OCI-LY3 (cell line): Measurements from ENCODE around the gene WDFY4.

Source experiments
- H2AFZ ChIP-seq: fragments of 200-600, 300-600 bp; shearing (Covaris generic); 2 replicates; pipeline ENCODE4 v1.6.0; 2014; ENCODE audit warnings: antibody characterized with exemption, low read depth, low read length
- H3K27ac ChIP-seq: fragments of 200-600, 300-600 bp; sonication (generic); 2 replicates; pipeline ENCODE4 v1.5.1; 2014; ENCODE audit warnings: mild to moderate bottlenecking, low read length, moderate library complexity, mixed read lengths
- H3K27me3 ChIP-seq: fragments of 200-600, 300-600 bp; sonication (generic); 2 replicates; pipeline ENCODE4 v1.6.1; 2014; ENCODE audit warnings: low read depth, low read length, mixed read lengths
- H3K36me3 ChIP-seq: fragments of 200-600, 300-600 bp; sonication (generic); replicated peaks from 2 replicates; pipeline ENCODE3; 2014; ENCODE audit warnings: low read depth, low read length, mixed read lengths
- H3K4me1 ChIP-seq: fragments of 300-600, 200-600 bp; sonication (generic); 2 replicates; pipeline ENCODE4 v1.6.1; 2014; ENCODE audit warnings: low read length, mixed read lengths
- H3K4me2 ChIP-seq: fragments of 200-600, 300-600 bp; sonication (generic); 2 replicates; pipeline ENCODE4 v1.6.1; 2014; ENCODE audit warnings: low read length, mixed read lengths
- H3K4me3 ChIP-seq: fragments of 300-600, 200-600 bp; sonication (generic); 2 replicates; pipeline ENCODE4 v1.5.1; 2014; ENCODE audit warnings: antibody characterized with exemption, mild to moderate bottlenecking, low read length, moderate library complexity
- H3K79me2 ChIP-seq: fragments of 300-600, 200-600 bp; shearing (Covaris generic); 2 replicates; pipeline ENCODE4 v1.6.1; 2014; ENCODE audit warnings: mild to moderate bottlenecking, low read length, mixed read lengths
- H3K9ac ChIP-seq: fragments of 300-600, 200-600 bp; shearing (Covaris generic); 2 replicates; pipeline ENCODE4 v1.6.0; 2014; ENCODE audit warnings: mild to moderate bottlenecking, low read length, moderate library complexity
- H3K9me3 ChIP-seq: fragments of 200-600, 300-600 bp; shearing (Covaris generic); 2 replicates; pipeline ENCODE4 v1.6.1; 2014; ENCODE audit warnings: low read length, mixed read lengths; ENCODE audit not compliant: insufficient read depth
- H4K20me1 ChIP-seq: fragments of 200-600, 300-600 bp; sonication (generic); 2 replicates; pipeline ENCODE4 v1.6.1; 2016; ENCODE audit warnings: low read length, mixed read lengths; ENCODE audit not compliant: insufficient read depth
- EZH2phosphoT487 ChIP-seq: fragments of 200-600 bp; shearing (Covaris generic); IDR thresholded peaks from 2 replicates; pipeline ENCODE4 v1.6.1; 2018; ENCODE audit warnings: antibody characterized with exemption, mixed run types, low read depth
- TF ChIP-seq, protein P1 (sequence below): fragments of 200-600, 300-600 bp; sonication (generic); IDR thresholded peaks from 2 replicates; pipeline ENCODE4 v1.5.1; 2014; ENCODE audit warnings: antibody characterized with exemption, low read length, low read depth

Gene WDFY4

DNA sequence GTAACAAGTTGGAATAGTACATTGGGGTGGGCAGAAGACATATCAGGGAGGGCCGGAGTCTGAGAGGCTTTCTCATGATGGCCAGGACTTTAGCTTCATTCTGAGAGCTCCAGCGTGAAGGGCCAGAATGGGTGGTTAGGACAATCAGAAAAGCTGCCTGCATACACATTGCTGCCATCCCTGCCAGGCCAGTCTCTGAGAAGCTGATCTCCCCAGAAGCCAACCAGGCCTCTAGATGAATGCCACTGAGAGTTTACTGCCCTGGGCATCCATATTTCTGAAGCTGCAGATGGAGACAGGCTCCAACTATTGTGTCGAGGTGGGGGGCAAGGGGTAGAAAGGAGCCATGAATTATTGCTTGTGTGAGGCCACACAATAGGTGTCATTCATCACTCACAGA, 47.8 kb upstream of the WDFY4 start:
- no peak overlapping the region for H3K4me2 ChIP-seq
- H3K4me1 ChIP-seq: peaks cover 32% of the 10 kb centered on the region
- H3K27me3 ChIP-seq: peaks cover 69% of the 10 kb centered on the region
- no peaks in the 10 kb centered on the region for H3K36me3 ChIP-seq
- H3K9ac ChIP-seq: no peak overlapping the region
- H3K79me2 ChIP-seq: no peaks in the 10 kb centered on the region
- no peak overlapping the region for H2AFZ ChIP-seq
- no peaks in the 10 kb centered on the region for H4K20me1 ChIP-seq
- no peaks in the 10 kb centered on the region for H3K9me3 ChIP-seq
- no peak overlapping the region for H3K4me3 ChIP-seq
- H3K27ac ChIP-seq: no peak overlapping the region
- no peak for TF ChIP-seq EZH2phosphoT487
- TF ChIP-seq, protein P1, sequence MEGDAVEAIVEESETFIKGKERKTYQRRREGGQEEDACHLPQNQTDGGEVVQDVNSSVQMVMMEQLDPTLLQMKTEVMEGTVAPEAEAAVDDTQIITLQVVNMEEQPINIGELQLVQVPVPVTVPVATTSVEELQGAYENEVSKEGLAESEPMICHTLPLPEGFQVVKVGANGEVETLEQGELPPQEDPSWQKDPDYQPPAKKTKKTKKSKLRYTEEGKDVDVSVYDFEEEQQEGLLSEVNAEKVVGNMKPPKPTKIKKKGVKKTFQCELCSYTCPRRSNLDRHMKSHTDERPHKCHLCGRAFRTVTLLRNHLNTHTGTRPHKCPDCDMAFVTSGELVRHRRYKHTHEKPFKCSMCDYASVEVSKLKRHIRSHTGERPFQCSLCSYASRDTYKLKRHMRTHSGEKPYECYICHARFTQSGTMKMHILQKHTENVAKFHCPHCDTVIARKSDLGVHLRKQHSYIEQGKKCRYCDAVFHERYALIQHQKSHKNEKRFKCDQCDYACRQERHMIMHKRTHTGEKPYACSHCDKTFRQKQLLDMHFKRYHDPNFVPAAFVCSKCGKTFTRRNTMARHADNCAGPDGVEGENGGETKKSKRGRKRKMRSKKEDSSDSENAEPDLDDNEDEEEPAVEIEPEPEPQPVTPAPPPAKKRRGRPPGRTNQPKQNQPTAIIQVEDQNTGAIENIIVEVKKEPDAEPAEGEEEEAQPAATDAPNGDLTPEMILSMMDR: no peak

DNA sequence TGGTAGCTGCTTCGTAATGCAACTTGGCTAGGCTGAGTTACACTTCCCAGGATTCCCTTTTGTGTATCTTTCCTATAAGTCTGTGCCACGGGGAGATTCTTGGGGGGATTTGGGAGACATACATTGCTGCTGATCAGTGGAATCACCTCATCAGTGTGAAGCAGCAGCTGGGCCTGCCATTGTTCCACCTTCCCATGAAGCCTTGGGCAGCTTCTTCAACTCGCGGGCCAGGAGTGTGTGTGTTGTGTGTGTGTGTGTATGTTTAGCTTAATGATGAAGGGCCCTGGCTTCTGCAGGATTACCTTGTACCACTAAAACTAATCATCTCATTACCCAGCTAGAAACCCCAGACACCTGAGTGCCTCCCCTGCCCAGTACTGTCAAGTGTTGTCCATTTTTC, 46.5 kb upstream of the WDFY4 start:
- Histone ChIP-seq H3K27me3 (peaks cover 59% of the 10 kb centered on the region), H3K36me3 (no peaks in the 10 kb centered on the region), H3K9me3 (no peaks in the 10 kb centered on the region), H4K20me1 (no peaks in the 10 kb centered on the region), H3K4me2 (no peak overlapping the region), H3K27ac (no peak overlapping the region), H3K4me3 (no peak overlapping the region), H3K79me2 (no peaks in the 10 kb centered on the region), H2AFZ (no peak overlapping the region), H3K4me1 (peaks cover 32% of the 10 kb centered on the region), H3K9ac (no peak overlapping the region)
- TF ChIP-seq, protein P1: no peak
- TF ChIP-seq EZH2phosphoT487: no peak

DNA sequence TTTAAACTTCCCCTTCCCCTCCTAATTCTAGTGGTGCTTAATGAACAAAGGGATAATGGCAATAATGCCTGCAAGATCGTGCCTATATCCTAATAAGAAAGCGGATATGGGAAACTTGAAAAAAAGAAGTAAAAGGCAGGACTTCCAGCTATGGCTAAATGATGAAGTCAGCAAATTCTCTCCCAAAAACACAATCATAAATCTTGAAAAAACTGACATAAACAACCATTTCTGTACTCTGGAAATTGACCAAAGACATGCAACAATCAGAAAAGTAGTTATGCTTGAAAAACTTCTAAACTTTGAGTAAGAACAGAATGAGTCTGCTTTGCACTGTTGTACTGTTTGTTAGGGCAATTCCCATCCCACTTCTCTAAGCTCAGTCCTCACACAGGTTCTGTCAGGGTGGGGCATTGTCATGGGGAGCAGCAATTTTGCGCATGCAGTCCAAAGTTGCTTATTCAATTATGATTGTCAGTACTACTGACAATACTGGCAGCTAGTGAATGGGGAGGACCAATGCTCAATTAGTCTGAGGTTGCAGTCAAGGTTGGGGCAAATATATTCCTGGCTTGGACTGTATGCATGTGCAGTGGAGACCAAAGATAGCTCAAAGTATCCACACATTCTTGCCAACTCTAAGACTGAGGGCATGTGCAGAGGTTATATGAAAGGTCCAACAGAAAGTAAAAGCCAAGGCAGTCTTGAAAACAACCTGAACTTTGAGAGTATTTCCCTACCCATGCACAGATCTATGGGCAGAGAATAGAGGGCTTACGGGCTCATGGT, 45.7 kb upstream of the WDFY4 start:
- Histone ChIP-seq H2AFZ (no peak overlapping the region), H3K79me2 (no peaks in the 10 kb centered on the region), H4K20me1 (no peaks in the 10 kb centered on the region), H3K4me1 (peaks cover 25% of the 10 kb centered on the region), H3K4me2 (peak overlapping the region; percentile 15), H3K27ac (no peak overlapping the region), H3K9me3 (no peaks in the 10 kb centered on the region), H3K36me3 (no peaks in the 10 kb centered on the region), H3K9ac (no peak overlapping the region), H3K4me3 (0 out of 2 replicates have a peak overlapping the region, but pooled peaks have one; percentile 1), H3K27me3 (peaks cover 55% of the 10 kb centered on the region)
- no peak for TF ChIP-seq EZH2phosphoT487
- TF ChIP-seq, protein P1: no peak

DNA sequence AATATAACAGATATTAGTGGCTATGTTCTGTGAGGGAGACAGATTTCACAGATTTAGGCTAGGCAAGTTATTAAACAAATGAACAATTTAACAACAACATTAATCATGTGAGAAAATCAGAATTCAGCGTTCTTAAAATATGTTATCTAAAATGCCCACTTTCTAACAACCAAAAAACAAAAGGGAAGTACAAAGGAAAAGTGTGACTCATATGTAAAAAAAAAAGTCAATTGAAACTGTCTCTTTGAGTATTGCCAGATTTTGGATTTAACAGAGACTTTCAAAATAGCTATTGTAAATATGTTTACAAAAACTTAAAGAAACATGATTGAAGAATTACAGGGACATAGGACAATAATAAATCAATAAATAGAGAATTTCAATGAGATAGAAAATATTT, 45.0 kb upstream of the WDFY4 start:
- Histone ChIP-seq H4K20me1 (no peaks in the 10 kb centered on the region), H2AFZ (no peak overlapping the region), H3K27me3 (peaks cover 61% of the 10 kb centered on the region), H3K4me1 (peaks cover 18% of the 10 kb centered on the region), H3K36me3 (no peaks in the 10 kb centered on the region), H3K9me3 (no peaks in the 10 kb centered on the region), H3K27ac (no peak overlapping the region), H3K9ac (no peak overlapping the region), H3K4me3 (0 out of 2 replicates have a peak overlapping the region, but pooled peaks have one; percentile 1), H3K4me2 (peak overlapping the region; percentile 15), H3K79me2 (no peaks in the 10 kb centered on the region)
- TF ChIP-seq, protein P1: no peak
- no peak for TF ChIP-seq EZH2phosphoT487
